Activated naive CD8-positive, alpha-beta T cell treated with anti-CD3 and anti-CD28 coated beads, Interleukin-2, amount 50 U/mL, for 24 hours (primary cell): ENCODE results near the gene SCNM1.
"Not testable (repeated sequence)": the region's sequence is repeated elsewhere in the genome, so short reads cannot be mapped to it uniquely, and the experiment has no call there.

Experiments used
- ATAC-seq: fragments of 150-1000 bp; cut with Tn5 transposase; one replicate; pipeline ENCODE4 v1.10.0; 2021
- DNase-seq: peaks from one replicate; pipeline ENCODE4 v3.0.0; 2021
- H3K27ac Mint-ChIP-seq: one replicate; pipeline ENCODE4 v1.8.0; 2021; ENCODE audit warnings: mild to moderate bottlenecking, mixed read lengths
- H3K27me3 Mint-ChIP-seq: one replicate; pipeline ENCODE4 v1.8.0; 2021; ENCODE audit warnings: mixed read lengths
- H3K36me3 Mint-ChIP-seq: one replicate; pipeline ENCODE4 v1.8.0; 2021; ENCODE audit warnings: low read depth, mixed read lengths
- H3K4me1 Mint-ChIP-seq: one replicate; pipeline ENCODE4 v1.8.0; 2021; ENCODE audit warnings: mixed read lengths
- H3K4me3 Mint-ChIP-seq: one replicate; pipeline ENCODE4 v1.8.0; 2021; ENCODE audit warnings: mild to moderate bottlenecking, moderate library complexity, mixed read lengths
- H3K9me3 Mint-ChIP-seq: one replicate; pipeline ENCODE4 v1.8.0; 2021; ENCODE audit warnings: mixed read lengths

The SCNM1 gene

DNA sequence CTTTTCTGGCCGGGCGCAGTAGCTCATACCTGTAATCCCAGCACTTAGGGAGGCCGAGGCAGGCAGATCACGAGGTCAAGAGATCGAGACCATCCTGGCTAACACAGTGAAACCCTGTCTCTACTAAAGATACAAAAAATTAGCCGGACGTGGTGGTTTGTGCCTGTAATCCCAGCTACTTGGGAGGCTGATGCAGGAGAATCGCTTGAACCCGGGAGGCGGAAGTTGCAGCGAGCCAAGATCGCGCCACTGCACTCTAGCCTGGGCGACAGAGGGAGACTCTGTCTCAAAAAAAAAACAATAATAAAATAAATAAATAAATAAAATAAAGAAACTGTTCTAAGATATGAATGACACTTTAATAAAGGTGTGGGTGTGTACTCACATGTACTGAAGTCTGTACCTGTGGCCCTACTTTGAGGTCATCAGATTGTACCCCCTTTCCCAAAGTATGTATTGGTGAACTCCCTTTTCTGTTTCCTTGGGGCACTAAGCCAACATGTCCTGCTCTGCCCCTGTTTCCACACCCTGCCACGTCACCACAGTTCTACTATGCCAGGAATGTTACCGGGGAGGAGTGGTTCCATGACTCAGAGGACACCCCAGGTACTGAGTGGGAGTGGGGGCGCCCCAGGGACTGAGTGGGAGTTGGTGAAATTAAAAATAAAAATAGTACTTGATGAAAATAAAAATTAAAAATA is 29.1 kb downstream of the SCNM1 start:
- H3K9me3 Mint-ChIP-seq, ATAC-seq, H3K4me3 Mint-ChIP-seq, DNase-seq, H3K27me3 Mint-ChIP-seq, H3K27ac Mint-ChIP-seq: not testable (repeated sequence)
- Mint-ChIP-seq H3K4me1 (peaks cover 32% of the 10 kb centered on the region), H3K36me3 (peaks cover 17% of the 10 kb centered on the region)

DNA sequence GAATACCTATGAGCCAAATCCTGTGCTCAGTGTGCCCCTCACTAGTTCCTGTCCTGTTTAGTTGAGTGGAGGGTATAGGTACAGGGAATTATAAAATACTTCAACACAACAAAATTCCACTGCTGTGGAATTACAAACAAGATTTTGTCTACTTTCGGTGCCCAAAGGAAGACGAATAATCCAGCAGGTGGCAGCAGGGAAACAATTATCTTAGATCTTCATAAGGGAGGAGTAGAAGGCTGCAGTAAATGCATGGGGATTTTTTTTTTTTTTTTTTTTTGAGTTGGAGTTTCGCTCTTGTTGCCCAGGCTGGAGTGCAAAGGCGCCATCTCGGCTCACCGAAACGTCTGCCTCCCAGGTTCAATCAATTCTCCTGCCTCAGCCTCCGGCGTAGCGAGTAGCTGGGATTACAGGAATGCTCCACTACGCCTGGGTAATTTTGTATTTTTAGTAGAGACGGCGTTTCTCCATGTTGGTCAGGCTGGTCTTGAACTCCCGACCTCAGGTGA is 30.4 kb downstream of the SCNM1 start:
- ATAC-seq (peak; percentile 31), DNase-seq (peak; percentile 49)
- Mint-ChIP-seq H3K27me3 (peaks cover 4% of the 10 kb centered on the region), H3K4me1 (peaks cover 32% of the 10 kb centered on the region), H3K4me3 (peak overlapping the region; percentile 46), H3K27ac (peak overlapping the region; percentile 68), H3K36me3 (peaks cover 24% of the 10 kb centered on the region), H3K9me3 (no peaks in the 10 kb centered on the region)

GRCh38 chr1:151197863-151198253 is 31.9 kb downstream of the SCNM1 start:
- no peaks in the 10 kb centered on the region for H3K9me3 Mint-ChIP-seq
- H3K27ac Mint-ChIP-seq = peak overlapping the region; percentile 99
- peak overlapping the region; percentile 94 for H3K4me3 Mint-ChIP-seq
- ATAC-seq = no peak
- peaks cover 24% of the 10 kb centered on the region for H3K36me3 Mint-ChIP-seq
- peaks cover 4% of the 10 kb centered on the region for H3K27me3 Mint-ChIP-seq
- no peak for DNase-seq
- H3K4me1 Mint-ChIP-seq = peaks cover 38% of the 10 kb centered on the region

DNA sequence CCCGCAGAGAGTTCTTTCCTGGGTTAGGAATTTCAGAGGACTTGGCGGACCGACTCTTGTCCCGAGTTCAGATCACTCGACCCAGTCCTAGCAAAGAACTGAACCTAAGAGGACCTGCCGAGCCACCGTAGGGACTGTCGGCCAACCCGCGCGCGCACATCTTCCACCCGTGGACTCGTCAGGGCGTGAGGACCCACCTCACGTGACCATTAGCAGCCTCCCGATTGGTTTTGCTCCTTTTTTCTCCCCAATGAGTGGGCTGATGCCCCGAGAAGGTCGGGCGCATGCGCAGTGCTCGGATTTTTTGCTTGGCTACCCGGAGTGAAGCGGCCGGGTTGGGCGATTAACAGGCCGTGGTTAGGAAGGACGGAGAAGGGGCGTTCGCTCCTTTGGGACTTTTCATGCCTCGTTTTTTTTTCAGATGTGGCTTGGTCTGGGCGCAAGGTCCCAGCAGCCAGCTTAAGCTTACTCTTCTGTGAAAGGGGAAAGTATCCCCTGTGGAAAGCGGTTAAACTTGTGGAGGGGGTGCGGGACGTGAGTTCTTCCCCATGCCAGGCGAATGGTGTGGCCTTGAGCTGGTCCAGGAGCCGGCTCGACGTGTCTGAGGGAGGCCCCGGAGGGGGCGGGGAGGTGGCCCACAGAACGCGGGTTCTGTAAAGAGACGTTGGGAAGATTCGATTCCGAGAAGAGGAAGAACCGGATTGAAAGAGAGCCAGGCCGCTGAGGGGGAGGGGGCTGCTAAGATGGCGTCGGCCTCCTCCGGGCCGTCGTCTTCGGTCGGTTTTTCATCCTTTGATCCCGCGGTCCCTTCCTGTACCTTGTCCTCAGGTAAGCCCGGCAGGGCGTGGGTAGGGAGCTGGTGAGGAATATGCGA is 32.5 kb downstream of the SCNM1 start, which contains the start of gene PIP5K1A:
Gene PIP5K1A (plus strand): TSS at position 299 of the 874 bp plus-strand sequence. CDS start 445 bp downstream, at position 744.
- Mint-ChIP-seq H3K27me3 (peaks cover 4% of the 10 kb centered on the region), H3K9me3 (no peaks in the 10 kb centered on the region), H3K4me3 (peak within 1 kb of the TSS; percentile 94), H3K4me1 (peaks cover 40% of the 10 kb centered on the region), H3K27ac (peak within 1 kb of the TSS; percentile 99), H3K36me3 (peaks cover 26% of the 10 kb centered on the region)
- ATAC-seq (peak; percentile 87), DNase-seq (peak; percentile 99)

DNA sequence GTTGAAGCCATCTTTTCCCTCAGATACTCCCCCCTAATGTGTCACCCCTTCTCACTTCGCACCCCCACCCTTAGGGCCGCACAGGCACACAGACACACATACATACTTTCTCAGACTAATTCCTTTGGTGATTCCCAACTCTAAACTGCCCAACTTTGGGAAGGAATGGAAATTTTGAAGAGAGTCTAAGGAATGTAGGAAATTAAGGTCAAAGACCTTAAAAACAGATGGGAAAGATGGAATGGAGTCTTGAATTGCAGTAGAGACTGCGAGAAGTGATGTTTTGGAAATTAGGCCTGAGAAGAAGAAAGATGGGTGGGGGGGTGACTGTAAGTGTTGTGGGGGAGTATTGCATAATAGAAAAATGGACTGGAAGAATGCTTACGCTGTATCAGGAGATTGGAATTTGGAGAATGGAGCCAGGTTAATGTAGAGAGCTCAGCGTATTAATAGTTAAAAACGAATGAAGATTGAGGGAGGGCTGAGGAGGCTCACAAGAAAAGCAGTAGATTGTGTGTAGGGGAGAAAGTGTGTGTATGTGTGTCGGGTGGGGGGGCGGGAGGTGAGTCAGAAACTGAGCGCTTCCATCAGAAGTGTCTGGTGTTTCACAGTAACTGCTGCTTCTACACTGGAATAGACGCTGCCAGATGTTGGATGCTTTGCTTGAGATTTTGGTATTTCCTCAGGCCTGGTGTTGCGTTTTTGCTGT is 34.1 kb downstream of the SCNM1 start:
- H3K9me3 Mint-ChIP-seq = no peaks in the 10 kb centered on the region
- H3K27ac Mint-ChIP-seq = peak overlapping the region; percentile 99
- ATAC-seq (peak; percentile 33), DNase-seq (peak; percentile 18)
- H3K36me3 Mint-ChIP-seq = peaks cover 31% of the 10 kb centered on the region
- H3K27me3 Mint-ChIP-seq = peaks cover 4% of the 10 kb centered on the region
- peaks cover 52% of the 10 kb centered on the region for H3K4me1 Mint-ChIP-seq
- H3K4me3 Mint-ChIP-seq = peak overlapping the region; percentile 94

DNA sequence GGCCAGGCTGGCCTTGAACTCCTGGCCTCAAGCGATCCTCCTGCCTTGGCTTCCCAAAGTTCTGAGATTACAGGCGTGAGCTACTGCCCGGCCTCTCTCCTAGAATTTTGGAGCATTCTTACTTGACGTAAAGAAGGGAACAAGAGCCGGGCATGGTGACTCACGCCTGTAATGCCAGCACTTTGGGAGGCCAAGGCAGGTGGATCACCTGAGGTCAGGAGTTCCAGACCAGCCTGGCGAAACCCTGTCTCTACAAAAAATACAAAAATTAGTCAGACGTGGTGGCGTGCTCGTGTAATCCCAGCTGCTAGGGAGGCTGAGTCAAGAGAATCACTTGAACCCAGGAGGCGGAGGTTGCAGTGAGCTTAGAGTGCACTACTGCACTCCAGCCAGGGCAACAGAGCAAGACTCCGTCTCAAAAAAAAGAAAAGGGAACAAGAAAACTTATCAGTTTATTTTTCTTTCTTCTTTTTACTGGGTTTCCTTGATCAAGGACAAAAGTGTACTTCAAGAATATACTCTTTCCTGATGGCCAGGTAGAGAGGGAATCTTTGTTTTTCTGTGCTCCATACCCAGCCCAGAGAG is 39.5 kb downstream of the SCNM1 start:
- DNase-seq, H3K27me3 Mint-ChIP-seq, H3K9me3 Mint-ChIP-seq, H3K4me3 Mint-ChIP-seq, ATAC-seq, H3K27ac Mint-ChIP-seq: not testable (repeated sequence)
- H3K4me1 Mint-ChIP-seq = peaks cover 24% of the 10 kb centered on the region
- H3K36me3 Mint-ChIP-seq = peaks cover 32% of the 10 kb centered on the region

DNA sequence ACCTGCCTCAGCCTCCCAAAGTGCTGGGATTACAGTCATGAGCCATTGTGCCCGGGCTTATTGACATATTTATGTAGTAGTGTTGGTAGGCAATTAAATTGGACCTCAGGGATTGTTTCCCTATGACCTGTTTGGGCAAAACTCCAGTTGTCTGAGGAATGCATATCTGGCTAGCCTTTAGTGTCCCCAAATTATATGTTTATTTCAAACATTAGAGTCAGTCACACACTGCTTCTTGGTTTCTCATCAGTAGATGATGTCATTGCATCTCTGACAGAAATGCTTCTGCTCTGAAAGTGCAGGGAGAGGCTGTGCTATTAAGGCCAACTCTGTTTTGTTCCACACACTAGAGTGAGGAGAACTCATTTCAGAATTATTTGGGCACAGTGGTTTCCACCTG is 44.9 kb downstream of the SCNM1 start:
- Mint-ChIP-seq H3K36me3 (peaks cover 31% of the 10 kb centered on the region), H3K9me3 (no peaks in the 10 kb centered on the region), H3K4me1 (peaks cover 21% of the 10 kb centered on the region), H3K27me3 (no peaks in the 10 kb centered on the region), H3K27ac (no peak overlapping the region), H3K4me3 (no peak overlapping the region)
- ATAC-seq (no peak), DNase-seq (no peak)

DNA sequence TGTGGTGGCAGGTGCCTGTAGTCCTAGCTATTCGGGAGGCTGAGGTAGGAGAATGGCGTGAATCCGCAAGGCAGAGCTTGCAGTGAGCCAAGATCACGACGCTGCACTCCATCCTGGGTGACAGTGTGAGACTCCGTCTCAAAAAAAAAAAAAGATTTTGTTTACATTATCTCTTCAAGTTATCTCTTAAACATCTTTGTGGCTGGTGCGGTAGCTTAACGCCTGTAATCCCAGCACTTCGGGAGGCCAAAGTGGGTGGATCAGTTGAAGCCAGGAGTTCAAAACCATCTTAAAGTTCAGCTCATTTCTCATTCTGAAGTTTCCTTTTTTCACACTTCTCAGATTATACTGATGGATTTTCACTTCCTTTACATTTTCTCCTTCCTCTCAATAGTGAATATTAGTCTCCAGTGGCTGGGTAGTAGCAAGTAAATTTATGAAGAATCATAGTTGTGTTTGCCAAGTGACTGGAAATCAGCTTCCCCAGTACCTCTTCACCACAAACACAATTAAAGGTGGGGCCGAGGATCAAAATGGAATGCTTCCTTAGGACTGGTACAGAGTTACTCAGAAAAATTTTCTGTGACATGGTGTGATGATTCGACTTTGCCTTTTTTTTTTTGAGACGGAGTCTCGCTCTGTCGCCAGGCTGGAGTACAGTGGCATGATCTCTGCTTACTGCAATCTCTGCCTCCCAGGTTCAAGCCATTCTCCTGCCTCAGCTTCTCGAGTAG is 46.2 kb downstream of the SCNM1 start:
- Mint-ChIP-seq H3K36me3 (peaks cover 26% of the 10 kb centered on the region), H3K4me3 (no peak overlapping the region)
- peak; percentile 20 for ATAC-seq

GRCh38 chr1:151213560-151213959 is 47.6 kb downstream of the SCNM1 start:
- Mint-ChIP-seq H3K27me3 (no peaks in the 10 kb centered on the region), H3K4me1 (peaks cover 27% of the 10 kb centered on the region), H3K4me3 (no peak overlapping the region), H3K36me3 (peaks cover 24% of the 10 kb centered on the region), H3K9me3 (no peaks in the 10 kb centered on the region), H3K27ac (no peak overlapping the region)
- no peak for DNase-seq
- no peak for ATAC-seq

More for the DNA sequence above, 46.2 kb downstream of the SCNM1 start:
- Mint-ChIP-seq H3K4me1 (peaks cover 25% of the 10 kb centered on the region), H3K27me3 (no peaks in the 10 kb centered on the region), H3K27ac (peak overlapping the region; percentile 76), H3K9me3 (no peaks in the 10 kb centered on the region)
- no peak for DNase-seq
